Mucosa of gallbladder (tissue), 1 donor: ENCODE results near the gene FRYL. TPM values are rescaled to one million over a fixed set of nuclear protein-coding genes. Genes with fewer than 3 reads are reported as not detected.

ENCODE experiments used
- total RNA-seq: library from RNA; stranded (reverse); gene quantifications from one replicate; pipeline ENCODE4 v1.2.1, GENCODE V29; 2021
- donor health status: DM: no; HTN: no; CAD: no.

Gene FRYL
- total RNA-seq, 1 donor from 2014 or later = 54.1 TPM

Other genes starting within 250 kb of the FRYL start
- 128 TPM for gene OCIAD1, start 50.8 kb upstream of the FRYL start, total RNA-seq
- 115 TPM for gene OCIAD2, start 126.5 kb upstream of the FRYL start, total RNA-seq
- not detected for gene CWH43, start 206.0 kb upstream of the FRYL start, total RNA-seq